GM18861 (cell line): Measurements from ENCODE around the gene RHBDF2.

ENCODE experiments used
- ATAC-seq: cut with Tn5 transposase; IDR thresholded peaks from one replicate; pipeline ENCODE4 v1.9.1; 2021; ENCODE audit not compliant: unreplicated experiment

The RHBDF2 gene

DNA sequence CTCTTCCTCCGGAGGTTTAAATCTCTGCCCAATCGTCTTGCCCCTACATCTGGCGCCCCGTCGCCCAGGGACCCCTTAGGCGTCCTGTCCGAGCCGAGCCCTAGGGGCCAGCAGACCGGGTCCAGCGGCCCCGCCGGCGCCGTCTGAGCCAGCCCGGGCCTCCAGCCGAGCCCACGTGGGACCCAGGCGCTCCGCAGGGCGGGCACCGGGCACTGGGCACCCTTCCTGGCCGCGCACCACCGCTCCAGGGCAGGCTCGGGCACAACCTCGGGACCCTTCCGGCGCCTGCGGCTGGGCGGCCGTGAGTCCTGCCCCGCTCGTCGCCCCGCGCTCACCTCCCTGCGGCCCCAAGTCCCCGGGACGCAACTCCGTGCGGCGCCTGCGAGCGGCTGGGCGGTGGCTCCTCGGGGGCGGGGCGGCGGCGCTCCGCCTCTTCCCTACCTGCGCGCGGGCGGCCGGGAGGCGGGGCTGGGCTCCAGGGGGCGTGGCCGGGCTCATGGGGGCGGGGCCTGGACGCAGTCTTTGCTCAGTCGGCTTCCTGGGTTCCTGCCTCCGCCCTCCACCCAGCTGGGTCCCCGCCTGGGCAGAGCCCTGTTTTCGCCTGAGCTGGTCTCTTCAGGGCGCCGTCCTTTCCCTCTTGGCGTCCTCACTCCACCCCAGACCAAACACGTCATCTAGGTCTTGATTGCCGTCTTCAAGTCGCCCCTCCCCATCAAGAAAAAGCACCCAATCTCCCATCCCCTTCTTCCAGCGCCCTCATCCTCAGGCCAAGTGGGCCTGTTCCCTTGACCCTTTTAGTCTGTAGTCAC lies at the start of gene RHBDF2:
TSS of gene RHBDF2 (minus strand) at position 406 of the 809 bp plus-strand sequence. CDS start 19,899 bp downstream, outside the sequence.
- peak; percentile 37 for ATAC-seq

DNA sequence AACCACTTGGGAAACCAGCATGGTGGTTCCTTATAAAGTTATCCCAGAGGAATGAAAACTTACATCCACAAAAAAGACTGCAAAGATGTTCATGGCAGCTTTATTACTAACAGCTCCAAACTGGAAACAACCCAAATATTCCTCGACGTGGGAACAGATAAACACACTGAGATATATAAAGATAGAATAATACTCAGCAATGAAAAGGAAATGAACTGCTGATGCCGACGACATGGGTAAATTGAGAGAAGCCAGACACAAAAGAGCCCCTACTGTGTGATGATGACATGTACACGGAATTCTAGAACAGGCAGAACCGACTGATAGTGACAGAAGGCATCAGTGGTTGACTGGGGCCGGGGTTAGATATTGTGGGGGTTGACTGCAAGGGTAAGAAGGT lies 48.3 kb upstream of the RHBDF2 start:
- ATAC-seq: no peak

DNA sequence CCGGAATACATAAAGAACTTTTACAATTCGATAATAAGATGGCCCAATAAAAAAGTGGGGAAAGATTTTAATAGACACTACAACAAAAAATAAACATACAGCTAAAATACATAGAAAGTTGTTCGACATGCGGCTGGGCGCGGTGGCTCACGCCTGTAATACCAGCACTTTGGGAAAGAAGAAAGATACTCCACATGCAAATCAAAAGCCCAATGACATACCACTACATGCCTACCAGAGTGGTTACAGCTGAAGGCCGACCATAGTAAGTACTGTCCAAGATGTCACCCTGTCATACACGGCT lies 47.9 kb upstream of the RHBDF2 start:
- no peak for ATAC-seq

DNA sequence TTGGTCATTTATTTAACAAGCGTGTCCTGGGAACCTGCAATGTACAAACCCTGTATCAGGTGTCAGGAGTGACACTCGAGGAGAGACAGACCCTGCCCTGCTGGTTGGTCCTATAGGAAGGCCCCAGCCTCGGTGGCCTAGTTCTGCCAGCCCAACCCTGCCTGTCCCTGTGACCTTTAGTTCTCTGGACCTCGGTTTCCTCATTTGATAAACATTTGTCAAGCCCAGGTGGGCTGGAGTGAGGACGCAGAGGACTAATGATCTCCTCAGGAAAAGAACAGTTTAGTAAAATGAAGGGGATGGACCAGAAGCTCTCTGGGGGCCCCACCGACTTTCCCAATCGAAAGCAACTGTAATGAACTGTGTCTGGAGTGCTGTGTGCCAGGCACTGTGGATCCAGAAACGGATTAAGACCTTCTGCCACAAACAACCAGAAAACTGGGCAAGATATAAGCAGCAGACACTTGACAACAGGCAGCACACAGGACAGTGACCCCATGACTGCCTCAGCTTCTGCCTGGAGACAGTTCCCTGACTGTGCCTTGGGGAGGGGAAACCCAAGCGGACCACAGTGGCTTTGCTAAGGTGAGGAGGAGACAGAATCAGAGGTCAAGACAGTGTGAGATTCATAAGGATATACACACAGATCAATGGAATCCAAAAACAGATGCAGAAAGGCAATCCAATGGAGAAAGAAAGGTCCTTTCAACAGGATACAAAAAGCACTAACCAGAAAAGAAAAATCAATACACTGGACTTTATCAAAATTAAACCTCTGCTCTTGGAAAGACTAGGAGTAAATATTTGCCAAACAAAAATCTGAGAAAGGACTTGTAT lies 47.4 kb upstream of the RHBDF2 start:
- ATAC-seq: no peak

DNA sequence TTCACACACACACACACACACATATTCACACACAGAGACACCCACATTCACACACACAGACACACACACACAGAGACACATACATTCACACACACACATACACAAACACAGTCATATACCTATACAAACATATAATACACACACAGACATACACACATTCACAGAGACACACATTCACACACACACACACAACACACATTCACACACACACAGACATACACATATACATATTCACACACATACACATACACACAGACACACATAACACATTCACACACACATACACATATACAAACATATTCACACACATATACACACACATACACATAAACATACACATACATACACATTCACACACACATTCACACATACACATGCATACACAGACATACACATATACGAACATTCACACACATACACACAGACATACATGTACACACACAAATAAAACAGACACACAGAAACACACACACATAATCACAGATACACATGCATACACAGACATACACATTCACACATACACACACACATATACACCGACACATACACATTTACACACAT lies 46.5 kb upstream of the RHBDF2 start:
- ATAC-seq: no peak

DNA sequence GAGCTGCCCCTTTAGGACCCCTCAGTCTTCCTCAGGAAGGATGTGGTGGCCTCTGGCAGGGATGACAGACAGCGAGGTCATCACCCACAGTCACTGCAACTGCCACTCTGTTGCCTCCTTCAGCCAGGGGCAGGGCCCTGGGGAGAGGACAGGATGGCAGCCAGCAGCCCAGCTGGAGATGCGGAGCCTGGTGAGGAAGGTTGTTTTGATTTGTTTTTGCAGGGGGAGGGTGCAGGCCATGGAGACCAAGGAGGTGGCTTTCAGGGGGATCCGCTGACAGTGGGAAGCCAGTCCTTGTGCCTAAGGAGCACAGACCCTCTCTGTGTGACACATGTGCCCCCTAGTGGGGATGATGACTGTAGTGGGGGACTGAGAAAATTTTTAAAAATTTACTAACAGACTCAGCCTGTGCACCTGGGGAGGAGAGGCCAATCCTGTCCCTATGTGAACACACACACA lies 46.0 kb upstream of the RHBDF2 start:
- ATAC-seq: no peak

DNA sequence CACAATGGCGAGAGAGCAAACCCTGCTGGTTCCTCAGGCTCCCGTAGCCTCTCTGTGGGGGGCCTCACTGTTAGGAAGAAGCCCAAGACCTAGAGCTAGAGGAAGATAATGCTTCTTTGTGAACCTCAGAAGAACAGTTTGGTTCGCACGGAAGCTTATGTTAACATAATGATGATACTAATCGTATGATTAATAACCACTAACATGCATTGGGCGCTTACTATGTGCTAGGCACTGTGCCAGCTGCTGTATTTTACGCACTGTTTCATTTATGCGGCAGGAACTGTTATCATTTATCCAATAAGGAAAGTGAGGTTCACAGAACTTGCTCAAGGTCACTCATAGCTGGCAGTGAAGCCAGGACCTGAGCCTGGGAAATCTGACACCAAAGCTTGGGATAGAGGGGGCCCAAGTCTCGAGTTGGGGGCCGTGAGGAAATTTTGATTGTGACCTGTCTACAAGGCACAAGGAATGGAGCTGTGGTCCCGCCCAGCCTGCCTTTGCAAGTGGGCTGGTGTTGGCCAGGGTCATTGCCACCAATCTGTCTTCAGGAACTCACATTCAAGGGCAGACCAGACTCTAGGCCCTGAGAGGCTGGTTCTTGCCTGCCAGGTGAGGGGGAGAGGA lies 45.4 kb upstream of the RHBDF2 start:
- ATAC-seq: no peak

DNA sequence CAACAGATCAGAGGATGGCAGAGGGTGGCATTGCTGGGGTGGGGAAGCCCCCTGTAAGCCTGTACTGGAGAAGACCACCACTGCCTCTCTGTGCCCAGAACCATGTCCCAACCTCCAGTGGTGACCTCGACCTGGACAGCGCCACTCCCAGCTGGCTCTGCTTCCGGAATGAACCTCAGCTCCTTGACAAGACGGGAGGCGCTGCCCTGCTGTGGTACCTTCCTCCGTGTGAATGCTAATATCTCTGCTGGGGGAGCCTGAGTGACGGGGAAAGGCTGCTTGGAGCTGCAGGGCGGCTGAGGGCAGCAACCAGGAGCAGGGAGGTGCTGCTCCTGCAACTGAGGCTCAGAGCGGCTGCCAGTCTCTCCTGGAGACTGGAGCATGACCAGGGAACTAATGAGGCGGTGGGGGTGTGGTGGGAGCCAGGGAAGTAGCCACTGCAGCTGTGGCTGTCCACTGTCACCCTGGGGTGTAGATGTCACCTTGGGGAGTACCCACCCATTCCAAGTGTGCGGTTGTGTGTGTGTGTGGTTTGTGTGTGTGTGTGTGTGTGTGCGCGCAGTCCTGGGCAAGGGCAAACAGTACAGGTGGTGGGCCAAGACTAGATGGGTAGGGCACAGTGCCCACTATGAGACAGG lies 44.8 kb upstream of the RHBDF2 start:
- ATAC-seq: no peak

DNA sequence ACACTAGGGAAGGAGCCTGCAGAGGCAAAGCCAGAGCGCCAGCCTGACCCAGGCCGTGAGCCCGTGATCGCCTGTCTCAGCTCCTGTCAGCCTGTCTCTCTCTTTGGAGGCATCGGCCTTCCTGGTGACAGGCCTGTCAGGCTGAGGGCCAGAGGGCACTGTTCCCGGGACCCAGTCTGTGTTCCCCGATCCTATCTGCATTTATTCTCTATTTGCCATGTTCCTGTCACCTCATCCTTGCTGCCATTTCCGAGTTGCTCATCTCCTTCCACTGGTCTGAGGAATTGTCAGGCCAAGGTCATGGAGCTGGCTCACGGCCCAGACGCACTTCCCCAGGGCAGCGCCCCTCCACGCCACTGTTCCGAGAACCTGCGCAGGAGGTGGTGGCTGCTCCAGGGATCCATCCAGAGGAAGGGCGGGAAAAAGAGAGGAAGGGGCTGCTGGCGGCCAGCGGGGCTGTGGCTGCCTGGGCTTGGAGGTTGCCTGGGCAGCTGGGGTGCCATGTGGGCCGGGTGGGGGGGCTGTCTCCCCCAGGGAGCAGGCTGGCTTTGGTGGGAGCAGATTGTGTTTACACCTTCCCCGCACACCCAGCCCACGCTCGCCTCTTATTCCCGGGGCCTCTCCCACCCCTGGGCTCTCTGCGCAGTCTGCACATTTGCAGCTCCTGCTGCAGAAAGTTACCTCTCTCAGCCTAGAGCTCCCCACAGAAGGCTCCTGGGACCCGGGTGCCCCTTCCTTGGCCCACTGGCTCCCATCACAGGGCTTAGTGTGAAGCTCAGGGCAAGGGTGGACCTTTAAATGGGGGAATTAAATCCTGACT lies 43.5 kb upstream of the RHBDF2 start:
- no peak for ATAC-seq

DNA sequence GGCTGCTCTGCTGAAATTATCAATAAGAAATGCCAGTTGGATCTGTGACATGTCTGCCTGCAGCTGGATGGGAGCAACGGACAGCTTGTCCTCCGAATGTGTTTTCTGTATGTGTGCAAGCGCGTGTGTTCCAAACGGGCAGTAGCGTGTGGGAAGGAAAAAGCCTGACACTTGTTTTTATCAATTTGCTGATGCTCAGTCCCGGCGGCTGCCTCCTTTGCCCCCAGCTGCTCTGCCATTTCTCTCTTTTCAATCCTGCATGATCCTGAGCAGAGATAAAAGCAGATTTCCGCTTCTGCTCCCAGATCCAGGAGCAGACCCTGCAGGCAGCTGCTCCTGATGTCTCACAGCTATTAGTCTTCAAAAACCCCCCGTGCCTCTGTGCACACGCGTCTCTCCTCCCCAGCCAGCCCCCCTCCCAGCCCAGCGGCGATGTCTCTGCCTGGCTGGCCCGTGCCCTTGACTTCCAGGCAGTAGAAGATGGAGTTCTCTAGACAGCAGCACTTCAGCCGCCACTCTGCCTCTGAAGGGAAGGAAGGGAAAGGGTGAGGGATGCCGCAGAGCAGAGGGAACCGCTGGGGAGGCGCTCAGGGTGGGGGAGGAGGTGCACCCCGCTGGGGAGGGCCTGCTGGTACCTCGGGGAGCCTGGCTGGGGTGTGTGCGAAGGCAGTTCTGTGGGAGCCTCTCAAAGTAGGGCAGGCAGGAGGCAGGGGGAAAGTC lies 42.8 kb upstream of the RHBDF2 start:
- ATAC-seq: no peak

DNA sequence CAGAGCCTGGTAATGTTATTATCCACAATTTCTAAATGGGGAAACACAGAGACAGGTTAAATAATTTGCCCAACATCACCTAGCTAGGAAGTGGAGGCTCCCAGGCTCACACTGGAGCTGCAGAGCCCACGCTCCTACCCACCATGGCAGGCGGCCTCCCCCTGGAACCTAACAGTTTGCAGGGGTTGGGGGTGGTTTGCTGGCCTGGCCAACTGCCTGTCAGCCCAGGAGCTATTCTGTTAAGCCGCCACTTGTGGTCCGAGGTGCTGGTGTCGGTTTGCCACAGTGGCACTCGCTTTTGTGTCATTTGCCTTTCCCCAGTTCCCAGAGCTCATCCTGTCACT lies 42.2 kb upstream of the RHBDF2 start:
- ATAC-seq: no peak

DNA sequence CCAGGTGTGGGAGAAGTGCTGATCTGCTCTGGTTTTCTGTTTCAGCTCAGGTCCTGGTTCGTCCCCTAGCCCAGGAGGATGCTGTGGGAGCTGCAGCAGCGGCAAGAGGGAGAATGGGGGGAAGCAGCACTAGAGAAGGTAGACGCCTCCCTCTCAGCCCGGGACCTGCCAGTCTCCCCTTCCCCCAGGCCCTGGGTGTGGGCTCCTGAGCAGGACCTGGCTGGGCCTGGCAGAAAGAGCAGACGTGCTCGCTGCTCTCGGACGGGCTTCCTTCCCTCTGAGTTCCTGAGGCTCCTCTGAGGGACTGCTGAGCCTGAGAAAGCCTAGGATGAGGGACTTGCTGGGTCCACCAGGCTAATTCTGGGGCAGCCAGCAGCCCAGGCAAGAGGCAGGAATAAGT lies 41.8 kb upstream of the RHBDF2 start:
- ATAC-seq: no peak

DNA sequence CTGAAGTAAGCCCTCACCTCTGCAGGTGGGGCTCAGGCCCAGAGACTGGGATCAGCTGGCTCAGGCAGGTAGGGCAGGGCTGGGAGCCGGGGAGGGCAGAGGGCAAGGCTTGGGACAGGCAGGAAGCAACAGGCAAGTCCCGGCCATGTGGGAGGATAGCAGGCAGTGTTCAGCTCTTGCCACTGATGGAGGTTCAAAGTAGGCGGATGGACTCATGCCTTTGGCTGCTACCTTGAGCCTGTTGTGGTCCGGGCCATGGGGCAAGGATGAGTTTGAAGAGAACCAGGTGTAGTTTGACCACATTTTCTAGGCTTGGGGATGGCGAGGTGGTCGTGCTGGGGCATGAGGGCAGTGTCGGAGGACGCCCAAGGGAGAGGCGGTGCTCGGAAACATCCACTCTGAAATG lies 41.3 kb upstream of the RHBDF2 start:
- no peak for ATAC-seq

DNA sequence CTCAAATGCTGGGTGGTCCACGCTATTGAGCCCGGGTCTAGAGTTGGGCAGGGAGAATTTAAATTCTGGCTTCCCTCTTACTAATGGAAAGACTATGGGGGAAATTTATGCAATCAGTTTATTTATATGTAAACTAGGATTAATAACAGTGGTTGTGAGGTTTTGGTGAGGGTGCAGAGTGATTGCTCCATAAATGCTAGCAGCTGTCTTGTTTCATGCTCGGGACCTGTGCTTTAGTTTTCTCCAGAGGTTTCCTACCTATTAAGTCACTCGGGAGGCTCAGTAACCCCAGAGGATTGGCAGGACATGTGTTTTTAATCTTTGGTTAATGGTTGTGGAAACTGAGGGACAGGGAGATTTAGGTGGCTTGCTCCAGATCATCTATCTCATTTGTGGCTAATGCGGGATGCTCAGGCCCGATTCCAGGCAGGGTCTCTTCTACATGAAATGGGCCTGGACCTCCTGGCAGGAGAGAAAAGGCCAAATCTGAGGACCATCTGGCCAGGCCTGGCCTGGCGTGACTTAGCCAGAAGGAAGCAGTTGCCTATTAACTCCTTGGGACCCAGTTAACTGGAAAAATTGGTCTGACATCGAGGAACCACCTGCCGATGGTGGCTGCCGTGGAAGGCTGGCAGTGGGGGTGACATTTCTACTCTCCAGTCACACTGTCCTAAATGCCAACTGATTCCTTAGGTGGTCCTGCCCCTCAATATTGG lies 40.7 kb upstream of the RHBDF2 start:
- no peak for ATAC-seq

DNA sequence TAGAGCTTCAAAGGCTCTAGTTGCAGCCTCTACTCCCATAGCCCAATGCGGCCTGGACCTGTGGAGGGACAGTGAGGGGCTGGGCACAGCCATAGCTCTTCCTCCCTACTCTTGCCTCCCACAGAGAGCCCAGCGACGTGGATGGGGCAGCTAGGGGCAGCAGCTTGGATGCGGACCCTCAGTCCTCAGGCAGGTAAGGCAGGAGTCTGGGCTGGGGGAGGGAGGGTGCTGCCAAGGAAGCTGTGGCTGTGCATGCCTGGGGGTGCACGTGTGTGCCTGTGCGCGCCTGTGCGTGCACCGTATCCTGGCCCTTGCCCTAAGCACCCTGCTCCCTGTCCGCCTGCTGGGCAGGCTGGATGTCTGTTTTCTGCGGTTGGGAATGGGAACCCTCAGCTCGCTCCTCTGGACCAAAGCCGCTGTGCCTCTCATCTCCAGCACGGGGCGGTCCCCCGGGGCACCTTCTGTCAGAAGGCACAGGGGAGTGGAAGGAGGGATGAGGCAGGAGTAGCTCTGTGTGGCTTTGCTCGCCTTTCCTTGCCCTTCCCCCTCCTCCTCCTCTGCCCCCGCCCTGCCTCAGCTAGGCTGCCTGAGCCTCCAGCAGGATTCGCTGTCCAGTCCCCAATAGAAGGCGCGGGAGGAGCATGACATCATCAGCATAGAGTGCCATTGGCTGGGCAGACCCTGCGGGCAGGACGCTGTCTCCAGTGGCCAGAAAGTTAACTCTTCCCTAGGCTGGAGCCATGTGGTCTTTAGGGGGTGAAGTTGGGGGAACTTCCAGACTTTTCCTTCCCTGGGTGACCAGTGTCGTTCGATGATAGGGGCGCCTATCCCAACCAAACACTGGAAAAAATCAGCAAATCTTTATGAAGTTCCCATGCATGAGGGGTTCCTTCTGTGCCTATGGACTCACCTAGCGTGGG lies 39.4 kb upstream of the RHBDF2 start:
- no peak for ATAC-seq

DNA sequence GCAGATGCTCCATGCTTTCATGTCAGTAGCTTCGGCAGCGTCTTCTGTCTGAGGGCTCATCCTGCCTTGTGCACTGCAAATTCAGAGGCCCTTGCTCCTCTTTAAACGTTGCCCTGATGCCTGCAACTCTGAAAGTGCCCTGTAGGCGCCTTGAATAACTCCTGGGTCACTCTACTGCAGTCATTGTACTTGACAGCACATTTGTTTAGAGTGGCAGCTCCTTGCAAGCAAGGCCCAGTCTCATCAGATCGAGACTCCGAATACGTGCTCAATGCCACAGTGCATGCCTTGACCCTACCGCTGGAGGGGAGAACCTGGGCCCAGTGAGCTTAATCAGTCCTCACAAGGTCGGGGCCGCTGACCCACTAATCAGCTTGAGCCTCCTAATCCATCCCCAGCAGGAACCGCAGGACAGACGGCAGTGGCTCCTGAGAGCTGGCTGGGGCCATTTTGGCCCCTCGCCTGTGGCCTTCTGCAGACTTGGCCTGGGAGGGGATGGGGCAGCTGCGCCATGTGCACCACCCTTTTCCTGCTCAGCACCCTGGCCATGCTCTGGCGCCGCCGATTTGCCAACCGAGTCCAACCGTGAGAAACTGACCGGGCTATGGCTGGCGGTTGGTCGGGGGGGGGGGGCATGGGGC lies 38.5 kb upstream of the RHBDF2 start, which contains the start of gene PRCD:
TSS of gene PRCD (plus strand) at position 414 of the 641 bp plus-strand sequence. CDS start at position 512, 98 bp downstream.
- no peak for ATAC-seq

DNA sequence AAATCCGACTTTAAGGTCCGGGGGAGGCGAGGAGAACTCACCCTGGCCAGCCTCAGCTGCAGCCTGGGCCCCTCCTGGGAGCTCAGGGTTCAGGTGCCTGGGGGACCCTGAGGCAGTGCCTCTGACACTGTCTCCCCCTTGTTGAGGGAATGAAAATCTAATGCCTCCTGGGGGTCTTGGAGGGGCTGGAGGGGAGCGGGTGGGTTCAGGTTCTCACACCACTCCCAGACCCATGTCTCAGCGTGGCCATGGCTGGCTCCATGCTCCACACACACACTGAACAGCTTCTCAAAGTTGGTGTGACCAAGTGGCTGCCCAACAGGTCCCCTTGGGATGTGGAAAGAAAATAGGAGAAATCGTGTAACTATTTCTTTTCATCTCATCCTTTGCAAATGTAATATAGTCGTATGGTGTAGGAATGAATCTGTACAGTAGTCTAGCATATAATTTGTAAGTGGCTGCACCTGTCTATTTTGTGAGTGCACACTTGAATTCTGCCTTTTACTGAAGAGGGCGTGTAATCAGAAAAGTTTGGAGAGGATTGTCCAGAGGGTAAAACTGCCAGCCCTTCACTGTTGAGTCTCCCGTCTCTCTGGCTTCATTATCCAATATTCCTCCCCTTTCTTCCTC lies 37.8 kb upstream of the RHBDF2 start:
- ATAC-seq: no peak
